ENCODE data around the gene CLDN6. TPM values are rescaled to one million over a fixed set of nuclear protein-coding genes. Genes with fewer than 3 reads are reported as not detected.
A peak's percentile ranks its signal among the peaks of the same experiment; 100 is the strongest.

The CLDN6 gene
- total and polyA plus RNA-seq, 9 donors: 1.8 TPM; not detected in 8

DNA sequence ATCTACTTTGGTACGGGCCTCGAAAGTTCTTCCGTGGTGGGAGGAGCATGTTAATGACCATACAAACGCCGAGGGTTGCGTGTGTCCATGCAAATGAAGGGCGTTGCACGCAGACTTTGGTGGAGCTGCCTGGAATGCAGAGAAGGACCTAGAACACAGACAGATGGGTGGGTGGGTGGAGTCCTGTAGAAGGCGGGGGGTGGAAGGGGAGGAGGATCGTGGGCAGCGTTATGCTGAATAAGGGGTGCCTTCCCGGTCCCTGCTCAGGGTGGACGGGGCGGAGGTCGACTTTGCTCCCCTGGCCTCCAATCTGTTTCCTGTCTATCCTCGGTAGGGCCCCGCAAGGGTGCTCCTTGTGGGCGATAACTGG is 49.6 kb downstream of the CLDN6 start:
- peaks cover 13% of the 10 kb centered on the region for H3K4me1 ChIP-seq (ENCODE audit: insufficient read depth)
- no peaks in the 10 kb centered on the region for H3K9me3 ChIP-seq
- 10 to 14% (median 14%) methylated on average over 18 of the region's 18 CpGs for WGBS, 3 donors
- intact Hi-C loops (cut with DNase I): no loop called here
- H3K27ac ChIP-seq: no peak overlapping the region
- peaks cover 16% of the 10 kb centered on the region for H3K27me3 ChIP-seq
- TF ChIP-seq, protein P1, sequence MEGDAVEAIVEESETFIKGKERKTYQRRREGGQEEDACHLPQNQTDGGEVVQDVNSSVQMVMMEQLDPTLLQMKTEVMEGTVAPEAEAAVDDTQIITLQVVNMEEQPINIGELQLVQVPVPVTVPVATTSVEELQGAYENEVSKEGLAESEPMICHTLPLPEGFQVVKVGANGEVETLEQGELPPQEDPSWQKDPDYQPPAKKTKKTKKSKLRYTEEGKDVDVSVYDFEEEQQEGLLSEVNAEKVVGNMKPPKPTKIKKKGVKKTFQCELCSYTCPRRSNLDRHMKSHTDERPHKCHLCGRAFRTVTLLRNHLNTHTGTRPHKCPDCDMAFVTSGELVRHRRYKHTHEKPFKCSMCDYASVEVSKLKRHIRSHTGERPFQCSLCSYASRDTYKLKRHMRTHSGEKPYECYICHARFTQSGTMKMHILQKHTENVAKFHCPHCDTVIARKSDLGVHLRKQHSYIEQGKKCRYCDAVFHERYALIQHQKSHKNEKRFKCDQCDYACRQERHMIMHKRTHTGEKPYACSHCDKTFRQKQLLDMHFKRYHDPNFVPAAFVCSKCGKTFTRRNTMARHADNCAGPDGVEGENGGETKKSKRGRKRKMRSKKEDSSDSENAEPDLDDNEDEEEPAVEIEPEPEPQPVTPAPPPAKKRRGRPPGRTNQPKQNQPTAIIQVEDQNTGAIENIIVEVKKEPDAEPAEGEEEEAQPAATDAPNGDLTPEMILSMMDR (IDR thresholded peaks at IDR 0.05): no peak
- TF ChIP-seq EP300 (IDR thresholded peaks at IDR 0.05): no peak
- TF ChIP-seq POLR2A (IDR thresholded peaks at IDR 0.05): no peak
- H3K4me3 ChIP-seq: no peak overlapping the region
- no peaks in the 10 kb centered on the region for H3K36me3 ChIP-seq
- DNase-seq: no peak

DNA sequence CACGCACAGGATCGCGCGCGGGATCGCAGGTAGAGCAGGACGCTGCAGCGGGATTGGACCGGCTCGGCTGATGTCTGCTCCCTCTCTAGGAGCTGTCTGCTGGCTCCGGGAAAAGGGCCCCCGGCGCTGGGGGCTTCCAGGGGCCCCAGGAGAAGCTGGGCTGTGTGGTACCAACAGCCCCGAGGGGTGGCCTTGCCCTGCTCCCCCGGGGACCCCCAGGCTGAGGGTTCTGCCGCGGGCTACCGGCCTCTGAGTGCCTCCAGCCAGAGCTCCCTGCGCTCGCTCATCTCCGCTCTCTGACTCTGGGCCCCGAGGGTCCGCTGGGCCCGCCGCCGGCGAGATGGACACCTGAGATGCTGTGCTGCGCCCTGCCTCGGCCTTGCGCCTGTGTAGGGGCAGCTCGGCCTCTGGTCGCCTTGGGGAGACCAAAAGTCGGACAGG is 50.2 kb downstream of the CLDN6 start:
- Histone ChIP-seq H3K4me3 (no peak overlapping the region), H3K4me1 (ENCODE audit: insufficient read depth) (peaks cover 13% of the 10 kb centered on the region), H3K36me3 (no peaks in the 10 kb centered on the region), H3K27me3 (peaks cover 16% of the 10 kb centered on the region), H3K9me3 (no peaks in the 10 kb centered on the region), H3K27ac (no peak overlapping the region)
- intact Hi-C loops (cut with DNase I): no loop called here
- 49 to 53% (median 49%) methylated on average over 33 of the region's 33 CpGs for WGBS, 3 donors
- no peak for TF ChIP-seq EP300 (IDR thresholded peaks at IDR 0.05)
- no peak for TF ChIP-seq POLR2A (IDR thresholded peaks at IDR 0.05)
- TF ChIP-seq, protein P1 (IDR thresholded peaks at IDR 0.05): no peak
- DNase-seq: peak in 1 of 5 donors; percentile 14

DNA sequence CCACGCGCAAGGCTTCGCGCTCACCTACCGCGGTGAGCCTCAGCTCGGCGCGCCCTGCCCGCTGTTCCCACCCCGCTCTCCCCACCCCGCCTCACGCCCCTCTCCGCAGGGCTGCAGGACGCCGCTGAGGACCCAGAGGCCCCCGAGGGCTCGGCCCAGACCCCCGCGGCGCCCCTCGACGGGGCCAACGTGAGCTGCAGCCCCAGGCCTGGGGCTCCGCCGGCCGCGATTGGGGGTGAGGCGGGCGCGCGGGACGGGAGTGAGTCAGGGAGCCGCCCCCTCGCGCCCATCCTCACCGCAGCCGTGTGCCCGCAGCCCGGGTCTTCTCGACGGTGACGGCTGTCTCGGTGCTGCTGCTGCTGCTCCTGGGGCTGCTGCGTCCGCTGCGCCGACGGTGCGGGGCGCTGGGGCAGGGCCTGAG is 50.8 kb downstream of the CLDN6 start:
- Histone ChIP-seq H3K27ac (no peak overlapping the region), H3K36me3 (no peaks in the 10 kb centered on the region), H3K4me1 (ENCODE audit: insufficient read depth) (peaks cover 13% of the 10 kb centered on the region), H3K27me3 (peaks cover 16% of the 10 kb centered on the region), H3K9me3 (no peaks in the 10 kb centered on the region), H3K4me3 (no peak overlapping the region)
- intact Hi-C loops (cut with DNase I): no loop called here
- peak in 1 of 5 donors; percentile 10 for DNase-seq
- TF ChIP-seq EP300 (IDR thresholded peaks at IDR 0.05) (no peak), POLR2A (IDR thresholded peaks at IDR 0.05) (no peak)
- TF ChIP-seq, protein P1 (IDR thresholded peaks at IDR 0.05): no peak
- WGBS, 3 donors: 8 to 25% (median 11%) methylated on average over 17 to 51 of the region's 51 CpGs

DNA sequence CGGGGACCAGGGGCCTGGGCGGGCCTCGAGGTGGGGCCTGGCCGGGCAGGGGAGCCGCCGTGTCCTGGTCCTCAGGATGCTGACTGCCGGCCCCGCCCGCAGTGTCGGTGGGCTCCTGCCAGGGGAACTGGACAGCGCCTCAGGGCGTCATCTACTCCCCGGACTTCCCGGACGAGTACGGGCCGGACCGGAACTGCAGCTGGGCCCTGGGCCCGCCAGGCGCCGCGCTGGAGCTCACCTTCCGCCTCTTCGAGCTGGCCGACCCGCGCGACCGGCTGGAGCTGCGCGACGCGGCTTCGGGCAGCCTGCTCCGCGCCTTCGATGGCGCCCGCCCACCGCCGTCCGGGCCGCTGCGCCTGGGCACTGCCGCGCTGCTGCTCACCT is 51.2 kb downstream of the CLDN6 start:
- Histone ChIP-seq H3K27me3 (peaks cover 16% of the 10 kb centered on the region), H3K9me3 (no peaks in the 10 kb centered on the region), H3K27ac (no peak overlapping the region), H3K36me3 (no peaks in the 10 kb centered on the region), H3K4me3 (no peak overlapping the region), H3K4me1 (ENCODE audit: insufficient read depth) (peaks cover 13% of the 10 kb centered on the region)
- WGBS, 3 donors: 2 to 5% methylated on average over 40 to 46 of the region's 46 CpGs; no CpG with 5 or more reads in 1 of the 3 donors
- no peak for TF ChIP-seq EP300 (IDR thresholded peaks at IDR 0.05)
- TF ChIP-seq POLR2A (IDR thresholded peaks at IDR 0.05): no peak
- TF ChIP-seq, protein P1 (IDR thresholded peaks at IDR 0.05): no peak
- intact Hi-C loops (cut with DNase I): no loop called here
- peak in 1 of 5 donors; percentile 24 for DNase-seq

Data from ovary (tissue), 9 donors.